CD4-positive, CD25-positive, alpha-beta regulatory T cell (primary cell): Measurements from ENCODE around the gene NFE2L1. TPM values are rescaled to one million over a fixed set of nuclear protein-coding genes. Genes with fewer than 3 reads are reported as not detected.

Experiments
- ATAC-seq, 2 donors: fragments of 150-1000 bp; cut with Tn5 transposase; one replicate each; pipeline ENCODE4 v1.10.0; 2021; ENCODE audit warnings: low read depth in 2 of 2, moderate number of reproducible peaks in 2 of 2, moderate library complexity in 1 of 2
- DNase-seq, 3 donors: peaks; one replicate each; pipeline versions ENCODE4 v3.0.0 to v3.0.0-alpha.2; 2012 to 2022; ENCODE audit warnings: mixed read lengths in 1 of 3
- H3K27ac ChIP-seq: one replicate; pipeline ENCODE4 v1.7.0; 2013; ENCODE audit warnings: mild to moderate bottlenecking, low read length; ENCODE audit not compliant: insufficient read depth, poor library complexity, severe bottlenecking
- H3K27me3 ChIP-seq: one replicate; pipeline ENCODE4 v1.7.0; 2013; ENCODE audit warnings: low read length; ENCODE audit not compliant: control insufficient read depth, insufficient read depth
- H3K36me3 ChIP-seq: one replicate; pipeline ENCODE4 v1.7.0; 2013; ENCODE audit warnings: mild to moderate bottlenecking, low read length, moderate library complexity; ENCODE audit not compliant: control insufficient read depth, insufficient read depth
- H3K4me1 ChIP-seq: 2 replicates; pipeline ENCODE4 v1.7.0; 2013; ENCODE audit warnings: mild to moderate bottlenecking, low read length; ENCODE audit not compliant: insufficient read depth, control insufficient read depth, poor library complexity, severe bottlenecking
- H3K4me3 ChIP-seq: one replicate; pipeline ENCODE4 v1.7.0; 2013; ENCODE audit warnings: low read depth, mild to moderate bottlenecking, low read length, moderate library complexity
- H3K9me3 ChIP-seq, 2 experiments: 1 replicate in 1 of 2; 2 replicates in 1 of 2; pipeline ENCODE4 v1.7.0; 2013; ENCODE audit warnings: low read length in 2 of 2, mild to moderate bottlenecking in 1 of 2, moderate library complexity in 1 of 2; ENCODE audit not compliant: control insufficient read depth in 2 of 2
- H3K27ac Mint-ChIP-seq, 3 donors: one replicate each; pipeline ENCODE4 v1.8.0; 2020 to 2022; ENCODE audit warnings: mild to moderate bottlenecking in 3 of 3, mixed read lengths in 3 of 3, moderate library complexity in 2 of 3
- H3K27me3 Mint-ChIP-seq: one replicate; pipeline ENCODE4 v1.8.0; 2022; ENCODE audit warnings: mild to moderate bottlenecking, mixed read lengths
- H3K36me3 Mint-ChIP-seq: one replicate; pipeline ENCODE4 v1.8.0; 2020; ENCODE audit warnings: mixed read lengths
- H3K4me1 Mint-ChIP-seq, 4 donors: one replicate each; pipeline ENCODE4 v1.8.0; 2020 to 2022; ENCODE audit warnings: mixed read lengths in 4 of 4, mild to moderate bottlenecking in 1 of 4
- H3K4me3 Mint-ChIP-seq, 4 donors: one replicate each; pipeline ENCODE4 v1.8.0; 2020 to 2022; ENCODE audit warnings: mild to moderate bottlenecking in 4 of 4, mixed read lengths in 4 of 4, moderate library complexity in 3 of 4
- H3K9me3 Mint-ChIP-seq, 7 donors: one replicate each; pipeline ENCODE4 v1.8.0; 2020 to 2022; ENCODE audit warnings: mixed read lengths in 7 of 7, mild to moderate bottlenecking in 3 of 7, moderate library complexity in 2 of 7
- polyA plus RNA-seq, 4 donors: library from polyadenylated mRNA; unstranded; fragments of 300-500 nt; fragmentation: Illumina TruSeq; gene quantifications; one replicate each; pipeline ENCODE4 v1.2.3, GENCODE V29; 2021
- total RNA-seq: library from RNA; stranded (reverse); gene quantifications from one replicate; pipeline ENCODE4 v1.2.3, GENCODE V29; 2022

Gene NFE2L1
- total and polyA plus RNA-seq, 5 donors from 2014 or later, result 6.7 to 41.0 (median 7.3) TPM

DNA sequence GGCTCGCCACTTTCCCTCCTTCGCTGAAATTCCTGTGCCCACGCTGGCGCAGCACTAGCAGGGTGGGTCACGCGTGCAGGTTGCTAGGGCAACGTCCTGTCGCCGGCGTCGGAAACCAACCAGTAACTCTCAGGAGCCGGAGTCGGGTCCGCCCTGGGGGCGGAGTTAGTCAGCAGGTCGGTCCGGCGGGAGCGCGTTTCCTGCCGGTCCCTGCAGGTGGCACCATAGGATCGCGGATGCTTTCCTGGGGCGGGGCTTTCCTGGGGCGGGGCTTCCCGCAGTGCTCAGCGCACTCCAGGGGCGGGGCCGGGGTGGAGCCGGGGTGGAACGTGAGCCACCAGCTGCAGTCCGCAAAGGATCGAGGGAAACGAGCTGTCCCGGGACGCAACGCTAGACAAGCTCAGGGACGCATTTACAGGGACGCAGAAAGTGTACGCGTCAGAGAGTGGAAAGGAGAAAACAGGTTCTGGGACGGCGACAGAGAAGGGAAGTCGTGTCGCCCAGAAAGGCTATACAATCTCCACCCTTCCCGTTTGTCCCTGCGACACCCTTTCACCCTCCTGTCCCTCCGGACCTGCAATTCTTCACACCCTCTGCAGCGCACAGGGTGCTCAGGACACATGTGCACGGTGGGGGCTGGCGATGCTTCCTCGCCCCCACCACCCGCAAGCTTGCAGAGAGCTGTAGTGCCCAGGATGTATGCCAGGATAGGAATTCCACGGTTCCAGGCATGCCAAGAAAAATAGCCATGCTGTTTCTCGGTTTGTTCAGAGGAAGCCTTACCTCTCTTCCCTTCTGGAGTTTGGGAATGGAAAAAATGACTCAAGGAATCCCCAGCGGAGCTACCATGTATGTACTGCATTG lies 22.9 kb upstream of the NFE2L1 start:
- peaks cover 34% of the 10 kb centered on the region for H3K4me1 ChIP-seq
- DNase-seq (peak; percentile 96 to 97 (median 96)), ATAC-seq (peak; percentile 90 to 92)
- no peaks in the 10 kb centered on the region for H3K36me3 ChIP-seq
- H3K9me3 ChIP-seq, result no peaks in the 10 kb centered on the region
- H3K27me3 ChIP-seq, result no peaks in the 10 kb centered on the region
- Mint-ChIP-seq H3K27ac (peak overlapping the region; percentile 34 to 93 (median 87)), H3K4me1 (peaks cover 6 to 38% (median 23%) of the 10 kb centered on the region in 4 donors), H3K27me3 (peaks cover 41% of the 10 kb centered on the region), H3K36me3 (no peaks in the 10 kb centered on the region), H3K9me3 (peaks cover 0 to 2% (median 0%) of the 10 kb centered on the region in 7 donors), H3K4me3 (peak overlapping the region; percentile 86 to 95 (median 92))
- H3K4me3 ChIP-seq, result peak overlapping the region; percentile 86
- peak overlapping the region; percentile 70 for H3K27ac ChIP-seq

DNA sequence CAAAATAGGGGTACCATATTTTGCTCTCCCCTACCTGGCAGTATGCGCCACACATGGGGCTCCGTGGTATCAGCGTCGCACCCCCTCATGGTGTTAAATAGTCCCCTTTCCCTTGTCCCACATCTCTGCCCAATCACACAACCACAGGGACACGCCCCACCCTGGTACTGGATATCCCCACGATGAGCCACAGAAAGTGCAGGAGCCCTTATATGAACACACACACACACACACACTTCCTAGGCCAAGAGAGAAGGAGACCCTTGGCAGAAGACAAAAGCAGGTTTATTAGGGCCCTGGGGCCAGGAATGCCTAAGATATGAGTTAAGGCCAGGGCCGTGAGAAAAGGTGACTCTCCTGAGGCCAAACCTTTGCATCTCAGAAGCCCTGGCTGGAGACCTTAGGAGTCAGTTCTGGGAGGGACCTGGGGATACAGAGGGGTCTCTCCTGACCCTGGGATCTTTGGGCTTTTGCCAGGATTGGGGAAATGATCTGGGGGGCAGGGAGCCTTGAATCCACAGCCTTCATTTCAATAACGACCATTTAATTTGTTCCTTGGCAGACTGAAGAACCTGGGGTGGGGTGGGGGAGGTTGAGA lies 22.2 kb upstream of the NFE2L1 start:
- peaks cover 0 to 2% (median 0%) of the 10 kb centered on the region in 7 donors for H3K9me3 Mint-ChIP-seq
- H3K27ac ChIP-seq, result no peak overlapping the region
- no peak for DNase-seq
- peak overlapping the region; percentile 69 to 93 (median 88) for H3K4me3 Mint-ChIP-seq
- no peaks in the 10 kb centered on the region for H3K36me3 Mint-ChIP-seq
- no peak overlapping the region for H3K27ac Mint-ChIP-seq
- H3K4me1 Mint-ChIP-seq, result peaks cover 6 to 38% (median 23%) of the 10 kb centered on the region in 4 donors
- H3K27me3 Mint-ChIP-seq, result peaks cover 41% of the 10 kb centered on the region
- ATAC-seq, result no peak
- H3K4me1 ChIP-seq, result peaks cover 34% of the 10 kb centered on the region
- H3K36me3 ChIP-seq, result no peaks in the 10 kb centered on the region
- H3K4me3 ChIP-seq, result peak overlapping the region; percentile 86
- H3K9me3 ChIP-seq, result no peaks in the 10 kb centered on the region
- H3K27me3 ChIP-seq, result no peaks in the 10 kb centered on the region

DNA sequence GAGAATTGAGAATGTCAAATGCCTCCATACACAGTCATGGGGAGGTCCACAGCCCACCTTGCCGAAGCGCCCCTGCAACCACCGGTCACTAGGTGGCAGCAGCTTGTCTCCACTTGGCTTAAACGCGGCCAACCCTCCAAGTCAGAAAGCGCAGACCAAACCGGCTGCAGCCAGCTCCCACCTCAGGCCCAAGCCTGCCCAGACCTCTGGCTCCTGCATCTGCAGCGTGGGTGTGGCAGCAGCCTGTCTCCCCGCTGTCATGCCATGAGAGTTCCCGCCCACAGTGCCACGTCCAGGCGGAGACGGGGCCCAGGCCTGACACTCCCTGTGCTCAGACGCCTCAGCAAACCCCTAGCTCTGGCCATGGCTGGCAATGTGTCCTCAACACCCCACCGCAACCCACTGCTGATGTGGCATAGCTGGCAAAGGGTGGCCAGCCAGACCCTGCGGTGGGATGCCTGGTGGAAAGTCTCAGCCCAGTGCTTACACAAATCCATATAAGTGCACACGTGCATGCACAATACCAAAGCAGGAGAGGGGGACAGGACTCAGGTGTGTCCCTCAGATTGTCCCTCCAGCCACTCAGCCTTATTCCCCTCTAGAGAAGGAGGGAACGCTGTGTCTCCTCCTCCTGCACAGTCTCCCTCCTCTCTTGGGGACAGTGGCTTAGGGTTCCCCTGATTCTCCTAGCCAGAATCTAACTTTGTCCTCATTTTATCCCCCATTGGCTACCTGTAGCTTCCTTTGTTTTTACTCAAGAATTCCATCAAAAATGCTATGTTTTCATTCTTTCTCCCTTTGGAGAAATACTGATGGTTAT lies 21.4 kb upstream of the NFE2L1 start:
- ATAC-seq, result no peak
- no peak overlapping the region for H3K27ac Mint-ChIP-seq

DNA sequence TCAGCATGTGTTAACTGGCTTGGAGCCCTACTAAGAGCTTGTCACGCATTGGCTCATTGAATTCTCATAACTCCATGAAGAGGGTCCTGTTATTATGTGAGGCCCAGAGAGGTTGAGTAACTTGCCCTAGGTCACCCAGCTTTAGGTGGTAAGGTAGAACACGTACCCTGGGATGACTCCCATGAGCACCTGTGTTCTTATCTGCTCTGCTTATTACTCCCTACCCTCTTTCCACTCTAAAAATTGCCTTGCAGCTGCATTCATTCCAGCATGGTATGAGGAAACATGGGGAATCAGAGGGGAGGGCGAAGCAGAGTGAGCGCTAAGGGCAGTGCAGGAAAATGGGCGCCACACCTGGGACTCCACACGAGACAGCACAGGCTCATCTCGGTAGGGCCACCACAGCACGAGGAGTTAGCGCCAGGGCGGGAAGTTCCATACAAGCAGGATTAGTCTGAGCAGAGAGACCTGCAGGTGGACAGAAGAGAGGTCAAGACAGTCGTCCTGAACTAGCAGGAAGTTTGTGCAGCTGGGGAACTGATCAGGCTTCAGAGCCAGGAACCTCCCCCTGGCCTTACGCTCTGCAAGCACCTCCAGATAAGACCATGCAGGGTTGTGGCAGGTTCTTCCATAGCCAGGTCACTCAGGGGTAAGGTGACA lies 20.7 kb upstream of the NFE2L1 start:
- Mint-ChIP-seq H3K27ac (no peak overlapping the region), H3K36me3 (no peaks in the 10 kb centered on the region), H3K9me3 (peaks cover 0 to 2% (median 0%) of the 10 kb centered on the region in 7 donors), H3K27me3 (peaks cover 47% of the 10 kb centered on the region), H3K4me1 (peaks cover 6 to 38% (median 23%) of the 10 kb centered on the region in 4 donors), H3K4me3 (peak overlapping the region in 2 of 4 donors; percentile 21 to 31)
- H3K27me3 ChIP-seq, result peaks cover 4% of the 10 kb centered on the region
- no peak overlapping the region for H3K27ac ChIP-seq
- H3K4me3 ChIP-seq, result no peak overlapping the region
- peaks cover 34% of the 10 kb centered on the region for H3K4me1 ChIP-seq
- DNase-seq (no peak), ATAC-seq (no peak)
- no peaks in the 10 kb centered on the region for H3K9me3 ChIP-seq
- no peaks in the 10 kb centered on the region for H3K36me3 ChIP-seq

More for the DNA sequence above, 21.4 kb upstream of the NFE2L1 start:
- H3K4me3 ChIP-seq, result no peak overlapping the region
- peaks cover 4% of the 10 kb centered on the region for H3K27me3 ChIP-seq
- no peaks in the 10 kb centered on the region for H3K9me3 ChIP-seq
- no peaks in the 10 kb centered on the region for H3K36me3 Mint-ChIP-seq
- H3K4me1 Mint-ChIP-seq, result peaks cover 6 to 38% (median 23%) of the 10 kb centered on the region in 4 donors
- H3K4me3 Mint-ChIP-seq, result peak overlapping the region in 3 of 4 donors; percentile 41 to 93 (median 69)
- H3K9me3 Mint-ChIP-seq, result peaks cover 0 to 2% (median 0%) of the 10 kb centered on the region in 7 donors
- peaks cover 34% of the 10 kb centered on the region for H3K4me1 ChIP-seq
- peaks cover 45% of the 10 kb centered on the region for H3K27me3 Mint-ChIP-seq
- no peak overlapping the region for H3K27ac ChIP-seq
- peak; percentile 53 to 79 (median 61) for DNase-seq
- no peaks in the 10 kb centered on the region for H3K36me3 ChIP-seq

DNA sequence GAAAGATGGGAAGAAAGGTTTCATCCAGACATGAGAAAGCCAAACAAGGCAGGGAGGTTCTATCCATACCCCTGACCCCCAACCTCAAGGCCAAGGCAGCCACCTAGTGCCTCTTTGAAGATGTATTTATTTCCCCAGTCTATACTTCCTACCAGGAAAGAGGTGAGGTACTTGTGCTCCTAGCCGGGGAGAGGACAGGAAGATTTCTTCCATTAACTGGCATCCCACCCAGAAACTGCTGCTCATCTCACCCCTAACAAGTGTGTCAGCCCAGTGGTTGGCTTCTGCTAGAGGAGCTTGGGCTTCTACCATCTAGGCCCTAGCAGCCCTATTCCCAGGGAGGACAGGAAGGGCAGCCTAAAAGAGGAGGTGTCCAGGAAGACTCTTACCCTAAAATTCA lies 19.4 kb upstream of the NFE2L1 start:
- ATAC-seq (no peak), DNase-seq (no peak)
- peaks cover 6 to 32% (median 20%) of the 10 kb centered on the region in 4 donors for H3K4me1 Mint-ChIP-seq
- Histone ChIP-seq H3K36me3 (no peaks in the 10 kb centered on the region), H3K4me1 (peaks cover 25% of the 10 kb centered on the region), H3K27me3 (peaks cover 11% of the 10 kb centered on the region), H3K4me3 (no peak overlapping the region), H3K27ac (no peak overlapping the region), H3K9me3 (no peaks in the 10 kb centered on the region)
- H3K9me3 Mint-ChIP-seq, result peaks cover 0 to 2% (median 0%) of the 10 kb centered on the region in 7 donors
- H3K4me3 Mint-ChIP-seq, result no peak overlapping the region
- no peak overlapping the region for H3K27ac Mint-ChIP-seq
- H3K36me3 Mint-ChIP-seq, result no peaks in the 10 kb centered on the region
- H3K27me3 Mint-ChIP-seq, result peaks cover 53% of the 10 kb centered on the region

DNA sequence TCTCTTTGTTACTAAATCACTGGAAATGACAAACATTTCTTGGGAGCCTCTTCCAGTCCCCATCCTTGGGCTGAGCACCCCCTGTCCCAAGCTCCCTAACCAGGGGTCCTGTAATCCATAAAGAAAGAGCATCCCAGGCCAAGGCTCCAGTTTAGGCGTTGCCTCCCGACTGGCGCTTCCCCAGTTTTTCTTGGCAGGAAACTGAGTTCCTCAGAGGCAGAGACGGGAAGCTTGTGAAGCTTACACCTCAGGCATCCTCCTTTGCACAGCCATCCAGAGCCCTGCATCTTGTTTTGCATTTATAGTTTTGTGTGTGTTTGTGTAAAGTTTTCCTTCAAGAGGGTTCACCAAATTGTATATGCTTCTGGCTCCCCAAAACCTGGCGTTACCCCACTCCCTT lies 17.6 kb upstream of the NFE2L1 start:
- H3K4me1 ChIP-seq, result peaks cover 9% of the 10 kb centered on the region
- H3K27me3 ChIP-seq, result peaks cover 14% of the 10 kb centered on the region
- no peak overlapping the region for H3K27ac ChIP-seq
- no peak for ATAC-seq
- Mint-ChIP-seq H3K9me3 (peaks cover 0 to 1% (median 0%) of the 10 kb centered on the region in 7 donors), H3K27me3 (peaks cover 51% of the 10 kb centered on the region), H3K27ac (no peak overlapping the region), H3K36me3 (no peaks in the 10 kb centered on the region), H3K4me3 (peak overlapping the region in 1 of 4 donors; percentile 55), H3K4me1 (peaks cover 0 to 19% (median 9%) of the 10 kb centered on the region in 4 donors)
- H3K4me3 ChIP-seq, result no peak overlapping the region
- DNase-seq, result no peak
- H3K36me3 ChIP-seq, result no peaks in the 10 kb centered on the region
- no peaks in the 10 kb centered on the region for H3K9me3 ChIP-seq

DNA sequence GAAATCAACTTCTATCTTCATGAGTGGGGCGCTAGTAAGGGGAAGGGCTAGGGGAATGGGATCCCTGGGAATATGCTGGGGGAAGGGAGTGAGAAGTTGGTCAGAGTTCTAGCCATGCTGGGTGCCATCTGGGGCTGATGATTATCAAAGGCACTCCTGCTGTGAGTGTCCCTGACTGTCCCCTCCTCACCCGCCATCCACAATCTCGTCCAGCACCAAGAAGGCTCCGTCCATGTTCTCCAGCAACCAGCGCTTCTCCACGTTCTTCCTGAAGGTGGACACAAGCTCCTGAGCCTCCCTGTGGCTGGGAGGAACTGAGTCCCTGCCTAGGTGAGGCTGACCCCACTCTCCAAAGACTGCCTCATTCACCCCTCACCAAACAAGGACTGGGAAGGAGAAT lies 16.2 kb upstream of the NFE2L1 start:
- Histone ChIP-seq H3K4me3 (no peak overlapping the region), H3K4me1 (peaks cover 5% of the 10 kb centered on the region), H3K9me3 (no peaks in the 10 kb centered on the region), H3K27me3 (peaks cover 19% of the 10 kb centered on the region), H3K27ac (no peak overlapping the region), H3K36me3 (no peaks in the 10 kb centered on the region)
- Mint-ChIP-seq H3K27me3 (peaks cover 63% of the 10 kb centered on the region), H3K27ac (no peak overlapping the region), H3K4me1 (peaks cover 0 to 4% (median 2%) of the 10 kb centered on the region in 4 donors), H3K36me3 (no peaks in the 10 kb centered on the region), H3K9me3 (peaks cover 0 to 1% (median 0%) of the 10 kb centered on the region in 7 donors), H3K4me3 (no peak overlapping the region)
- ATAC-seq (no peak), DNase-seq (no peak)
